Measurements from ENCODE around the gene SESTD1. TPM values are rescaled to one million over a fixed set of nuclear protein-coding genes. Genes with fewer than 3 reads are reported as not detected.
A peak's percentile ranks its signal among the peaks of the same experiment; 100 is the strongest.

SESTD1 gene
- total and polyA plus RNA-seq, 8 donors = 36.0 to 76.9 (median 49.7) TPM

- no peaks in the 10 kb centered on the region for H3K9me3 ChIP-seq
- DNase-seq (no peak), ATAC-seq (no peak)
- intact Hi-C loops (cut with DNase I) = no loop called here
- no peaks in the 10 kb centered on the region for H3K4me1 ChIP-seq
- no peak overlapping the region for H3K4me3 ChIP-seq
- H3K27me3 ChIP-seq = no peaks in the 10 kb centered on the region
- no peaks in the 10 kb centered on the region for H3K36me3 ChIP-seq
- H3K27ac ChIP-seq = no peak overlapping the region
- TF ChIP-seq CTCF (IDR thresholded peaks at IDR 0.05) = no peak
Observed at GRCh38 chr2:179274749-179275148, 10.1 kb upstream of the SESTD1 start.

- no peaks in the 10 kb centered on the region for H3K27me3 ChIP-seq
- ATAC-seq (peak; percentile 4), DNase-seq (no peak)
- peak overlapping the region; percentile 51 to 81 for H3K27ac ChIP-seq
- intact Hi-C loops (cut with DNase I) = no loop called here
- no peak for TF ChIP-seq CTCF (IDR thresholded peaks at IDR 0.05)
- H3K36me3 ChIP-seq = no peaks in the 10 kb centered on the region
- H3K9me3 ChIP-seq = no peaks in the 10 kb centered on the region
- peaks cover 0 to 3% of the 10 kb centered on the region in 2 donors for H3K4me1 ChIP-seq
- H3K4me3 ChIP-seq = no peak overlapping the region
Observed at GRCh38 chr2:179273461-179273962, 8.9 kb upstream of the SESTD1 start.

GRCh38 chr2:179272406-179273192, 8.0 kb upstream of the SESTD1 start:
- peak overlapping the region; percentile 51 to 81 for H3K27ac ChIP-seq
- no peak overlapping the region for H3K4me3 ChIP-seq
- no peaks in the 10 kb centered on the region for H3K27me3 ChIP-seq
- no peak for TF ChIP-seq CTCF (IDR thresholded peaks at IDR 0.05)
- DNase-seq (peak in 1 of 4 donors; percentile 38), ATAC-seq (peak; percentile 84)
- no peaks in the 10 kb centered on the region for H3K9me3 ChIP-seq
- peaks cover 0 to 5% of the 10 kb centered on the region in 2 donors for H3K4me1 ChIP-seq
- H3K36me3 ChIP-seq = no peaks in the 10 kb centered on the region
- intact Hi-C loops (cut with DNase I) = no loop called here

- intact Hi-C loops (cut with DNase I) = no loop called here
- no peak overlapping the region for H3K4me3 ChIP-seq
- H3K36me3 ChIP-seq = no peaks in the 10 kb centered on the region
- no peaks in the 10 kb centered on the region for H3K27me3 ChIP-seq
- H3K9me3 ChIP-seq = no peaks in the 10 kb centered on the region
- no peak for TF ChIP-seq CTCF (IDR thresholded peaks at IDR 0.05)
- no peak overlapping the region for H3K27ac ChIP-seq
- ATAC-seq = no peak
- peaks cover 0 to 13% of the 10 kb centered on the region in 2 donors for H3K4me1 ChIP-seq
- no peak for DNase-seq
Observed at GRCh38 chr2:179270689-179271088, 6.1 kb upstream of the SESTD1 start.

- H3K4me1 ChIP-seq = peaks cover 6 to 26% of the 10 kb centered on the region in 2 donors
- H3K27ac ChIP-seq = no peak overlapping the region
- no peaks in the 10 kb centered on the region for H3K36me3 ChIP-seq
- H3K9me3 ChIP-seq = no peaks in the 10 kb centered on the region
- no peaks in the 10 kb centered on the region for H3K27me3 ChIP-seq
- ATAC-seq (no peak), DNase-seq (no peak)
- intact Hi-C loops (cut with DNase I) = no loop called here
- no peak for TF ChIP-seq CTCF (IDR thresholded peaks at IDR 0.05)
- no peak overlapping the region for H3K4me3 ChIP-seq
Observed at GRCh38 chr2:179268277-179268925, 3.8 kb upstream of the SESTD1 start.
